GM12875 (cell line): ENCODE data around the gene GPRASP2.

Source experiments
- H3K4me3 ChIP-seq: one replicate; pipeline ENCODE4 v1.5.1; 2011; ENCODE audit warnings: low read depth, low read length, control low read depth
- TF ChIP-seq, protein P1 (sequence below): IDR thresholded peaks from 2 replicates; pipeline ENCODE4 v1.5.1; 2011; ENCODE audit warnings: low read depth, mild to moderate bottlenecking, control low read depth, inconsistent platforms, low read length, moderate library complexity, borderline replicate concordance; ENCODE audit not compliant: insufficient read depth

The GPRASP2 gene

DNA sequence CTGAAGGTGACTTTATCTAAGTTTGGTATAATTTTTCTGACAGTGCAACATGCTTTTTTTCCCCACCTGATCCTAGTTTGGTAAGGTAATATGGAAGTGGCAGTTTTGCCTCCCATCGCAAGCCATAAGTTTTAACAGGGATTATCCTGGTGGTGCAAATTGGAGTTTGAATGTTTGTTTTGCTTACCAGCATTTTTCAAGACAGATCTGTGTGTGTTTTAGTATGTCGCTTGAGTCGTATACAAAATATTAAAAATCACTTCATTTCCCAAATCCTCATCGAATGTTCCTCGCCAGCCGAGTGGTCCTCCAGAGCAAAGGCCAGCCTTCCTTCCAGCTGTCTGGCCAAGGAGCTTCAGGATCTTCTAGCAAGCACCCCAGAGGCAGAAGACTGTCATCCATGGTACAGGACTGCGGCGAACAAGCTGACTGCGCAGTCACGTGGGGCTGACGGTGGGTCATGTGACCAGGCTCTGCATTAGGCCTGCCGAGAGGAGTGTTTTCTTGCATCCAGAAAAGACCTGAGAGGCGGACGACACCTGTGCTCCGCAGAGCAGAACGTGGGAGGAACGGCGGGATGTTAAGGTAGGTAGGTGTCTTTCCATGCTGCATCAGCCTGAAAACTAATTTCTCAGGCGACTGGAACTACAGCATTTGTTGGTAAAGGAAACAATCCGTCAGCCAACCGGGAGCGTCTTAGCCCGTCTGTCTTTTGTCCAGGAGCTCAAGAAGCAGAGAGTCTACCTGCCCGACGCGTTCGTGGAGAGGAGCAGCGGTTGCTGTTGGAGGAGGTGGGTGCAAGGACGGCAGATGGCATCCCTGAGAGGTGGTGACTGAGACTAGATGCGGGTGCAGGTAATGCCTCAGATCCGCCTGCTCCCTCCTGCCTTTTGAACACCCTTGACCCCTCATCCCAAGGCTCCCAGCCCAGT lies 8.3 kb downstream of the GPRASP2 start, which contains the start of gene GPRASP3:
Gene GPRASP3 (plus strand): TSS at position 507 of the 932 bp plus-strand sequence. CDS start 28,253 bp downstream, outside the sequence.
- H3K4me3 ChIP-seq = peak within 1 kb of the TSS; percentile 41
- TF ChIP-seq, protein P1, sequence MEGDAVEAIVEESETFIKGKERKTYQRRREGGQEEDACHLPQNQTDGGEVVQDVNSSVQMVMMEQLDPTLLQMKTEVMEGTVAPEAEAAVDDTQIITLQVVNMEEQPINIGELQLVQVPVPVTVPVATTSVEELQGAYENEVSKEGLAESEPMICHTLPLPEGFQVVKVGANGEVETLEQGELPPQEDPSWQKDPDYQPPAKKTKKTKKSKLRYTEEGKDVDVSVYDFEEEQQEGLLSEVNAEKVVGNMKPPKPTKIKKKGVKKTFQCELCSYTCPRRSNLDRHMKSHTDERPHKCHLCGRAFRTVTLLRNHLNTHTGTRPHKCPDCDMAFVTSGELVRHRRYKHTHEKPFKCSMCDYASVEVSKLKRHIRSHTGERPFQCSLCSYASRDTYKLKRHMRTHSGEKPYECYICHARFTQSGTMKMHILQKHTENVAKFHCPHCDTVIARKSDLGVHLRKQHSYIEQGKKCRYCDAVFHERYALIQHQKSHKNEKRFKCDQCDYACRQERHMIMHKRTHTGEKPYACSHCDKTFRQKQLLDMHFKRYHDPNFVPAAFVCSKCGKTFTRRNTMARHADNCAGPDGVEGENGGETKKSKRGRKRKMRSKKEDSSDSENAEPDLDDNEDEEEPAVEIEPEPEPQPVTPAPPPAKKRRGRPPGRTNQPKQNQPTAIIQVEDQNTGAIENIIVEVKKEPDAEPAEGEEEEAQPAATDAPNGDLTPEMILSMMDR = no peak

DNA sequence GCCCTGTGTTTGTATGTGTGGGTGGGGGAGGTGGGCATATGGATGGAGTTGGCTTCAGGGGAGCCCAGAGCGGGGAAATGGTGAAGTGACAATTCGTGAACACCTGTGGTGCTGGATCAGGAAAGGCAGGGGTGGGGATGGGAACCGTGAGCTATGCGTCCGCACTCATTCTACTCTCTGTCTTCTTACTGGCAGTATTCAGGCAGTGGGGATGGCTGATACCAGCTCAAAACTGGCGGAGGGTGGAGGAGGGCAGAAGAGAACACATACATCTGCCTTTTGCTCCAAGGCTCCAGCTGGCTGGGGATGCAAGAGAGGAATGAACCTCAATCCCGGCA lies 8.9 kb downstream of the GPRASP2 start:
- H3K4me3 ChIP-seq = peak overlapping the region; percentile 41

DNA sequence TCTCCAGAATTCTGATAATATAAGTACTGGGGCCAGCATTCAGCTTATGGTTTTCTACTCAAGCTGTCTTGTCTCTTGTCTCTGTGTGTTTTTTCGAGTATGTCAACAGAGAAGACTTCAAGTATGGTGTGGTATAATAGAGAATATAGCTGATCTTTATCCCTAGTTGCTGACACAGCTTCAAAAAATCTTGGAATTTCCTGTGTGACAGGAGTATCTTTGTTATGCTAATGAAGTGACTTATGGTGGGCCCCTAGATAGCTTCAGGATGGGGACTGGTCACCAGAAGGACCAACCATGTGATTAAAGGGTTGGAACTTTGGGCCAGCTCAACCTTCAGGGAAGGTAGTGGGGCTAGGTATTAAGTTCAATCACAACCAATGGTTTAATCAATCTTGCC lies 11.2 kb downstream of the GPRASP2 start:
- TF ChIP-seq, protein P1 = no peak
- H3K4me3 ChIP-seq = no peak overlapping the region

DNA sequence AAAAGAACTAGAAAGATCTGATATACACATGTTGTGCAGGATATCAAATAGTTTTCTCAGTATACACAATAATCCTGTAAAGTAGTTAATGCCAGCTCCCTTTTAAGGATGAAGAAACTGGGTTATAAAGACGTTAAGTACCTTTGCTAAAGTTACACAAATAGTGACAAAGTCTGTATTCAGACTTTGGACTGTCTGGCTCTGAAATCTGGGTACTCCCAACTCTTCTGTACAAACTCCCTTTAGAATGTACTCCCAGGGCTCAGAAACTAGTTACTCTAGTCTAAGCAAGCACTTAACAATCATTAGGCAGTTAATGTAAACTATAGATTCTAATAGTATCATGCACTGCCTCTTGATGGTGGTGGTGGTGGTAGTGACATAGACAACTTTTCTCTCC lies 15.5 kb downstream of the GPRASP2 start:
- no peak overlapping the region for H3K4me3 ChIP-seq
- TF ChIP-seq, protein P1 = no peak

DNA sequence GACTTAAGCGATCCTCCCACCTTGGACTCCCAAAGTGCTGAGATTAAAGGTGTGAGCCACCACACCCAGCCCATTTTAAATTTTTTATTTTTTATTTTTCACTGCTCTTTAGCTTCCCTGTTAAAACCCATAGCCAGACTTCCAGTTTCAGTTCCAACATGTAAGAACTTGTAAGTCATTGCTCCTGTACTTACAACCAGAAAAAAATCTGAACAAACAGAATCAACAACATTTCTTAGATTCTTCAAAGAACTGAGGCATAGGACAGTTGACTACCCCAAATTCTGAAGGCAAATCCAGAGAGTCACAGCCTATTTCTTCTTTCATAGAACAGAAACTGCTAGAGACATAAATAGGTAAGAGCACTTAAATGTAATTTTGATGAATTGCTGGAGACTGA lies 16.4 kb downstream of the GPRASP2 start:
- TF ChIP-seq, protein P1 = no peak
- no peak overlapping the region for H3K4me3 ChIP-seq

DNA sequence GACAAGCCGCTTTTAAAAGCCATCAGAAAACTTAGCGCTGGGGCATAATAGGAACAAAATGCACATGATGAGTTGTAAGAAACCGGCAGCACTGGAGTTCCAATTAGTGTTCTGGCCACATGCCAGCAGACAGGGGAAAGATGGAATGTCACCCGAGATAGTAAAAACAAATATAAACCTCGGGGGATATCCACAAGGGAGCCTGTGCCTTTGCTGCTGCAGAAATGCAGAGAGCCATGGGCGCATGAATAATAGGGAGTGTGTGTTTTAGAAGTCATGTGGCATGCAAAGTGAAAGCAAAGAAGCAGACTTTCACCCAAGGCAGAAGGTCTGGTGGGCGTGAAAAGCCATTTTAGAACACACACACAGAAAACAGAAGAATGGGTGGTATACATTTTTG lies 27.4 kb downstream of the GPRASP2 start:
- no peak overlapping the region for H3K4me3 ChIP-seq
- TF ChIP-seq, protein P1 = no peak

DNA sequence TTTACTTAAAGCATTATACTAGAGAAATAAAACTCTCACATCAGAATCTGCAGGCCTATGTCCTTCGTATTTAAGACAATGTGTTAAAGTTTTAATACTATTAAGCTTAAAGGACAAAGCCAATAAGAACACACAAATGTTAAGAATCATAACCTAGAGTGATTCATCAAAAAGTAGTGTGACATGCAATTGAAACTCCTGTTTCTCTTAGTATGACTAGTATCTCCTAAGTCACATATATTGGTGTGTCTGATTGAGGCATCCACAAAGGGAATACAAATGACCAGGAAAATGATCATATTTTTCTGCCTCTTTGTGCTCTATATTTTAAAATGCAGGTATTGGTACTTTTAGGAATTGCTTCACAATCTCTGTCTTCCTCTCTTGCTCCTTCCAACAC lies 32.1 kb downstream of the GPRASP2 start:
- H3K4me3 ChIP-seq = no peak overlapping the region
- TF ChIP-seq, protein P1 = no peak

DNA sequence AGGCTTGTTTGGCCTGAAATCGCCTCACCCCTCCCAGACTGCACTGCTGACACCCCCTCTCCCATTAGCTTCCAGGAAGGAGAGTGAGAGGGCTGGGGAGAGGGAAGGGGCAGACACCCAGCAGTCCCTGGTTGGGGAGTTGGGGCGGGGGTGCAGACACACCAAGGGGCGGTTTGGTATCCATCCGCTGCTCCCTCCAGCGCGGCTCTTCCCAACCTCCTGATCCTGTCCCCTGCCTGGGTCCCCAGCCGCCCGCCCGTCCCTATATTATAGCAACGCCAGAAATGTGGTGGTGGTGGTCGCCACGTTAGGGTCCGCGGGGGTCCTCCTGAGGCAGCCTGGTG lies 33.2 kb downstream of the GPRASP2 start:
- TF ChIP-seq, protein P1 = no peak
- no peak overlapping the region for H3K4me3 ChIP-seq
